HepG2 (cell line): ENCODE measurements around the gene TK2. TPM values are rescaled to one million over a fixed set of nuclear protein-coding genes. Genes with fewer than 3 reads are reported as not detected.

ENCODE experiments used
- AGO1 ChIP-seq: fragments of 200-400 bp; formaldehyde crosslinking; IDR thresholded peaks from 2 replicates; pipeline ENCODE4 v1.6.1; 2017; ENCODE audit warnings: mild to moderate bottlenecking, low read depth, low read length, moderate library complexity; ENCODE audit not compliant: poor library complexity, severe bottlenecking
- ESRRA ChIP-seq: sonication (generic); formaldehyde crosslinking; IDR thresholded peaks from 2 replicates; pipeline ENCODE4 v1.5.1; 2020; ENCODE audit warnings: mild to moderate bottlenecking, low read depth, missing genetic modification reagents
- HNF4A ChIP-seq: sonication (generic); formaldehyde crosslinking; IDR thresholded peaks from 2 replicates; pipeline ENCODE4 v1.4.0; 2020; ENCODE audit warnings: missing genetic modification reagents
- MAX ChIP-seq: IDR thresholded peaks from 2 replicates; pipeline ENCODE4 v1.6.1; 2012; ENCODE audit warnings: inconsistent platforms
- MEIS1 ChIP-seq: sonication (generic); formaldehyde crosslinking; IDR thresholded peaks from 2 replicates; pipeline ENCODE4 v1.9.0; 2021; ENCODE audit warnings: mild to moderate bottlenecking, missing genetic modification reagents, moderate library complexity, borderline replicate concordance
- MLLT10 ChIP-seq: sonication (generic); formaldehyde crosslinking; IDR thresholded peaks from 2 replicates; pipeline ENCODE4 v1.4.0; 2020; ENCODE audit warnings: missing genetic modification reagents
- MZF1 ChIP-seq: sonication (generic); formaldehyde crosslinking; IDR thresholded peaks from 2 replicates; pipeline ENCODE4 v1.8.1; 2023; ENCODE audit warnings: mild to moderate bottlenecking, missing genetic modification reagents, borderline replicate concordance
- POGK ChIP-seq: sonication (generic); formaldehyde crosslinking; conservative IDR thresholded peaks from 2 replicates; pipeline ENCODE4 v1.8.0; 2022; ENCODE audit warnings: mild to moderate bottlenecking, moderate library complexity, missing genetic modification reagents
- POLR2A ChIP-seq, 2 experiments: IDR thresholded peaks; 2 replicates each; pipeline ENCODE4 v1.6.1; 2011; ENCODE audit warnings: low read depth in 2 of 2, low read length in 2 of 2, mild to moderate bottlenecking in 1 of 2, moderate library complexity in 1 of 2; ENCODE audit not compliant: insufficient read depth in 1 of 2
- SAFB2 ChIP-seq: sonication (generic); formaldehyde crosslinking; IDR thresholded peaks from 2 replicates; pipeline ENCODE4 v1.5.1; 2020; ENCODE audit warnings: missing genetic modification reagents, low read depth, mild to moderate bottlenecking, borderline replicate concordance
- SRF ChIP-seq: IDR thresholded peaks from 2 replicates; pipeline ENCODE4 v1.6.1; 2011; ENCODE audit warnings: mild to moderate bottlenecking, low read depth, low read length, moderate library complexity
- ZFP90 ChIP-seq: sonication (generic); formaldehyde crosslinking; IDR thresholded peaks from 2 replicates; pipeline ENCODE4 v1.8.0; 2022; ENCODE audit warnings: missing genetic modification reagents, mild to moderate bottlenecking, inconsistent platforms, borderline replicate concordance
- ZFY ChIP-seq: sonication (generic); formaldehyde crosslinking; IDR thresholded peaks from 2 replicates; pipeline ENCODE4 v1.4.0; 2020; ENCODE audit warnings: missing genetic modification reagents
- ZNF101 ChIP-seq: sonication (generic); formaldehyde crosslinking; IDR thresholded peaks from 2 replicates; pipeline ENCODE4 v1.4.0; 2020; ENCODE audit warnings: mild to moderate bottlenecking, low read depth, missing genetic modification reagents, borderline replicate concordance
- ZNF264 ChIP-seq: sonication (generic); formaldehyde crosslinking; IDR thresholded peaks from 2 replicates; pipeline ENCODE4 v1.4.0; 2020; ENCODE audit warnings: missing genetic modification reagents
- ZNF44 ChIP-seq: sonication (generic); formaldehyde crosslinking; IDR thresholded peaks from 2 replicates; pipeline ENCODE4 v1.5.1; 2020; ENCODE audit warnings: mild to moderate bottlenecking, missing genetic modification reagents
- ZNF501 ChIP-seq: sonication (generic); formaldehyde crosslinking; IDR thresholded peaks from 2 replicates; pipeline ENCODE4 v1.5.1; 2020; ENCODE audit warnings: mild to moderate bottlenecking, moderate library complexity, missing genetic modification reagents
- ZNF503 ChIP-seq: sonication (generic); formaldehyde crosslinking; IDR thresholded peaks from 2 replicates; pipeline ENCODE4 v1.4.0; 2020; ENCODE audit warnings: missing genetic modification reagents
- ZNF510 ChIP-seq: sonication (generic); formaldehyde crosslinking; IDR thresholded peaks from 2 replicates; pipeline ENCODE4 v1.4.0; 2020; ENCODE audit warnings: low read depth, mild to moderate bottlenecking, missing genetic modification reagents
- ZNF589 ChIP-seq: sonication (generic); formaldehyde crosslinking; conservative IDR thresholded peaks from 2 replicates; pipeline ENCODE4 v1.8.0; 2022; ENCODE audit warnings: mild to moderate bottlenecking, moderate library complexity, missing genetic modification reagents
- ZNF678 ChIP-seq: sonication (generic); formaldehyde crosslinking; IDR thresholded peaks from 2 replicates; pipeline ENCODE4 v1.4.0; 2020; ENCODE audit warnings: mild to moderate bottlenecking, missing genetic modification reagents
- ZNF766 ChIP-seq: sonication (generic); formaldehyde crosslinking; IDR thresholded peaks from 2 replicates; pipeline ENCODE4 v1.5.0; 2020; ENCODE audit warnings: missing genetic modification reagents, borderline replicate concordance
- ZNF788 ChIP-seq: sonication (generic); formaldehyde crosslinking; IDR thresholded peaks from 2 replicates; pipeline ENCODE4 v1.5.0; 2020; ENCODE audit warnings: mild to moderate bottlenecking, missing genetic modification reagents, borderline replicate concordance
- ZNF839 ChIP-seq: sonication (generic); formaldehyde crosslinking; IDR thresholded peaks from 2 replicates; pipeline ENCODE4 v1.4.0; 2020; ENCODE audit warnings: missing genetic modification reagents, mild to moderate bottlenecking, borderline replicate concordance
- ZSCAN25 ChIP-seq: sonication (generic); formaldehyde crosslinking; IDR thresholded peaks from 2 replicates; pipeline ENCODE4 v1.8.0; 2022; ENCODE audit warnings: mild to moderate bottlenecking, missing genetic modification reagents
- polyA plus RNA-seq, 8 experiments: library from polyadenylated mRNA; depleted of rRNA in 3 of 8; stranded (reverse) in 7 of 8; unstranded in 1 of 8; fragments of >200 nt; fragmentation: Illumina TruSeq in 4 of 8; extraction: Trizol in 4 of 8; gene quantifications; 2 replicates each; pipeline versions ENCODE4 v1.2.1 to v1.2.3, GENCODE V29; 2011 to 2016; ENCODE audit warnings: low read depth in 4 of 8, missing spikeins in 1 of 8, mixed read lengths in 1 of 8; ENCODE audit not compliant: insufficient read depth in 1 of 8
- total RNA-seq, 5 experiments: library from RNA; depleted of rRNA; stranded (reverse); fragments of >200 nt; fragmentation: Illumina TruSeq; extraction: Trizol; gene quantifications; 2 replicates each; pipeline ENCODE4 v1.2.3, GENCODE V29; 2016; ENCODE audit warnings: low read depth in 1 of 5
- TF ChIP-seq, protein P1 (sequence below): sonication (generic); formaldehyde crosslinking; IDR thresholded peaks from 2 replicates; pipeline ENCODE4 v1.4.0; 2020; ENCODE audit warnings: missing genetic modification reagents; ENCODE audit errors: not compliant biosample characterization

TK2 gene
- total and polyA plus RNA-seq, 2 of the 13 experiments (the other 11 are each of a cell fraction or from before 2014, with no cell fraction given), result 18.7 to 21.0 TPM

DNA sequence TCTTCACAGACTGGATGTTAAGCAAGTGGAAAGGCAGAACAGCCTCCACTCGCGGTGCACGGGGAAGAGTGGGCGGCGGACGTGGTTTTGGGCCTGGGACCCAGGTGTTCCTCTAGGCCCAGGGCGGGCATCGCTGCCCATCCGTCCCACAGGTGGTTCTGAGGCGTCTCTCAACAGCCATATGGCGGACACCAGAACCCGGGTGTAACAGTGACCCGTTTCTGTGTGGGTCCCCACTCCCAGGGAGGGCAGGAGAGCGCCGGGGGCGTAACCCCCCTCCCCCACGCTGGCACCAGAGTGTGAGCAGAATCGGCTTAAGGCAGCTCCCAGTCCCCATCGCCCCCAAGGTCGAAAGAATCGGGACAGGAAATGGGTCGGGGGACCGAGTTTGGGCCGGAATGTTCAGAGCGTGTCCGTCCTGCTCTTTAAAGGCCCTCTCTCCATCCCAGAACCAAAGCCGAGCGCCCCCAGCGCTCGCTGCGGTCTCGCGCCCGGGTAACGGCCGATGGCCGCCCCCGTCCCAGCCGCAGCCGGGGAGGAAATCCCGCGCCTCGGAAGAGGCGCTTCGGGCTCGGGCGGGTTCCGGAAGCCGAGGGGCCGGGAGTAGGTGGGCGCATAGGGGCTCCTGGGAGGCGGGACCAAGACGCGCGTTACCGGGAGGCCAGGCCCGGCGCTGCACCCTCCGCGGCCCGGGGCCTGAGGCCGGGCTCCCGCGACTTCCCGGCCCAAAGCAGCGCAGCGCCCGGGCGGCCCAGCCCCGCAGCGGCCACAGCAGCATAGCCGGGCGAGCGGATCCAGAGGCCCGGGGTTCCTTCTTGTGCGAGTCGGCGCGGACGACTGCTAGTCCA lies at the start of gene TK2 (continued):
- TF ChIP-seq ZFP90 (CRISPR knock-in tag) (peak; percentile 77; the same call in 1 of the 2 replicates), ZNF839 (CRISPR knock-in tag) (no peak), MLLT10 (CRISPR knock-in tag) (no peak), ESRRA (peak; percentile 21; the same call in 1 of the 2 replicates), SRF (no peak), SAFB2 (CRISPR knock-in tag) (peak; percentile 84), ZNF788 (CRISPR knock-in tag) (no peak), ZFY (CRISPR knock-in tag) (peak; percentile 98), ZNF101 (CRISPR knock-in tag) (no peak), ZSCAN25 (no peak), MAX (peak; percentile 45), MEIS1 (CRISPR knock-in tag) (no peak; the same call in 1 of the 2 replicates), ZNF510 (no peak), ZNF264 (CRISPR knock-in tag) (peak; percentile 13; the same call in 1 of the 2 replicates), ZNF44 (CRISPR knock-in tag) (no peak), POGK (CRISPR knock-in tag) (peak; percentile 91), MZF1 (CRISPR knock-in tag) (no peak; the same call in 1 of the 2 replicates), ZNF501 (peak; percentile 93), ZNF589 (CRISPR knock-in tag) (no peak), AGO1 (peak; percentile 81), ZNF678 (CRISPR knock-in tag) (no peak), ZNF766 (CRISPR knock-in tag) (peak; percentile 84; the same call in 1 of the 2 replicates), ZNF503 (CRISPR knock-in tag) (no peak), HNF4A (CRISPR knock-in tag) (no peak), POLR2A (IDR thresholded peaks at IDR 0.05; ENCODE audit: insufficient read depth in 1 of 2, low read depth in 2 of 2, low read length in 2 of 2) (peak; percentile 87 to 89)
- TF ChIP-seq, protein P1, sequence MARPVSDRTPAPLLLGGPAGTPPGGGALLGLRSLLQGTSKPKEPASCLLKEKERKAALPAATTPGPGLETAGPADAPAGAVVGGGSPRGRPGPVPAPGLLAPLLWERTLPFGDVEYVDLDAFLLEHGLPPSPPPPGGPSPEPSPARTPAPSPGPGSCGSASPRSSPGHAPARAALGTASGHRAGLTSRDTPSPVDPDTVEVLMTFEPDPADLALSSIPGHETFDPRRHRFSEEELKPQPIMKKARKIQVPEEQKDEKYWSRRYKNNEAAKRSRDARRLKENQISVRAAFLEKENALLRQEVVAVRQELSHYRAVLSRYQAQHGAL, result no peak
